Dendritic cell treated with granulocyte-macrophage colony-stimulating factor and Interleukin-4, amounts not matched to agents 40 ng/mL and 50 ng/mL, for 4 days (primary cell): ENCODE measurements around the gene TNIK.

ENCODE experiments used
- H3K27ac Mint-ChIP-seq: one replicate; pipeline ENCODE4 v1.8.0; 2022; ENCODE audit warnings: mild to moderate bottlenecking, mixed read lengths
- H3K27me3 Mint-ChIP-seq: one replicate; pipeline ENCODE4 v1.8.0; 2022; ENCODE audit warnings: mild to moderate bottlenecking, mixed read lengths
- H3K36me3 Mint-ChIP-seq: one replicate; pipeline ENCODE4 v1.8.0; 2022; ENCODE audit warnings: low read depth, mixed read lengths
- H3K4me1 Mint-ChIP-seq: one replicate; pipeline ENCODE4 v1.8.0; 2022; ENCODE audit warnings: low read depth, mixed read lengths
- H3K4me3 Mint-ChIP-seq: one replicate; pipeline ENCODE4 v1.8.0; 2022; ENCODE audit warnings: mild to moderate bottlenecking, moderate library complexity, mixed read lengths
- H3K9me3 Mint-ChIP-seq: one replicate; pipeline ENCODE4 v1.8.0; 2022; ENCODE audit warnings: mixed read lengths
- intact Hi-C: fragments of 100-400 bp; cut with micrococcal nuclease; formaldehyde crosslinking; loops from one replicate; pipeline ENCODE4 v1.15.0; 2022

The TNIK gene

GRCh38 chr3:171328419-171329082, 131.7 kb downstream of the TNIK start:
- intact Hi-C loops: no loop called here
- Mint-ChIP-seq H3K36me3 (no peaks in the 10 kb centered on the region), H3K27ac (no peak overlapping the region), H3K4me1 (peaks cover 6% of the 10 kb centered on the region), H3K9me3 (no peaks in the 10 kb centered on the region), H3K4me3 (no peak overlapping the region), H3K27me3 (no peaks in the 10 kb centered on the region)

GRCh38 chr3:171327441-171328174, 132.6 kb downstream of the TNIK start:
- intact Hi-C loops: no loop called here
- H3K36me3 Mint-ChIP-seq: no peaks in the 10 kb centered on the region
- no peak overlapping the region for H3K4me3 Mint-ChIP-seq
- H3K9me3 Mint-ChIP-seq: no peaks in the 10 kb centered on the region
- no peaks in the 10 kb centered on the region for H3K27me3 Mint-ChIP-seq
- H3K27ac Mint-ChIP-seq: no peak overlapping the region
- H3K4me1 Mint-ChIP-seq: peaks cover 6% of the 10 kb centered on the region

GRCh38 chr3:171326717-171327440, 133.3 kb downstream of the TNIK start:
- no peak overlapping the region for H3K4me3 Mint-ChIP-seq
- no peaks in the 10 kb centered on the region for H3K27me3 Mint-ChIP-seq
- no peaks in the 10 kb centered on the region for H3K9me3 Mint-ChIP-seq
- intact Hi-C loops: no loop called here
- H3K36me3 Mint-ChIP-seq: no peaks in the 10 kb centered on the region
- peaks cover 6% of the 10 kb centered on the region for H3K4me1 Mint-ChIP-seq
- H3K27ac Mint-ChIP-seq: no peak overlapping the region

- Mint-ChIP-seq H3K27ac (no peak overlapping the region), H3K9me3 (no peaks in the 10 kb centered on the region), H3K4me3 (no peak overlapping the region), H3K4me1 (peaks cover 4% of the 10 kb centered on the region), H3K27me3 (no peaks in the 10 kb centered on the region), H3K36me3 (no peaks in the 10 kb centered on the region)
- intact Hi-C loops: no loop called here
These were observed 136.2 kb downstream of the TNIK start for GRCh38 chr3:171323938-171324536.

GRCh38 chr3:171321559-171322360, 138.4 kb downstream of the TNIK start:
- intact Hi-C loops: no loop called here
- H3K27ac Mint-ChIP-seq: no peak overlapping the region
- no peaks in the 10 kb centered on the region for H3K9me3 Mint-ChIP-seq
- no peaks in the 10 kb centered on the region for H3K36me3 Mint-ChIP-seq
- H3K27me3 Mint-ChIP-seq: no peaks in the 10 kb centered on the region
- no peak overlapping the region for H3K4me3 Mint-ChIP-seq
- no peaks in the 10 kb centered on the region for H3K4me1 Mint-ChIP-seq

GRCh38 chr3:171320750-171321558, 139.3 kb downstream of the TNIK start:
- Mint-ChIP-seq H3K4me3 (no peak overlapping the region), H3K9me3 (no peaks in the 10 kb centered on the region), H3K36me3 (no peaks in the 10 kb centered on the region), H3K27ac (no peak overlapping the region), H3K4me1 (no peaks in the 10 kb centered on the region), H3K27me3 (no peaks in the 10 kb centered on the region)
- intact Hi-C loops: no loop called here

GRCh38 chr3:171317171-171317570, 143.0 kb downstream of the TNIK start:
- intact Hi-C loops: no loop called here
- Mint-ChIP-seq H3K9me3 (no peaks in the 10 kb centered on the region), H3K4me1 (peaks cover 5% of the 10 kb centered on the region), H3K36me3 (no peaks in the 10 kb centered on the region), H3K27me3 (no peaks in the 10 kb centered on the region), H3K4me3 (no peak overlapping the region), H3K27ac (no peak overlapping the region)

GRCh38 chr3:171315919-171316318, 144.3 kb downstream of the TNIK start:
- intact Hi-C loops: no loop called here
- Mint-ChIP-seq H3K27ac (no peak overlapping the region), H3K36me3 (no peaks in the 10 kb centered on the region), H3K4me3 (no peak overlapping the region), H3K4me1 (peaks cover 11% of the 10 kb centered on the region), H3K9me3 (no peaks in the 10 kb centered on the region), H3K27me3 (peaks cover 2% of the 10 kb centered on the region)

- Mint-ChIP-seq H3K4me1 (peaks cover 11% of the 10 kb centered on the region), H3K4me3 (no peak overlapping the region), H3K36me3 (no peaks in the 10 kb centered on the region), H3K27me3 (peaks cover 2% of the 10 kb centered on the region), H3K27ac (no peak overlapping the region), H3K9me3 (no peaks in the 10 kb centered on the region)
- intact Hi-C loops: no loop called here
These were observed 145.1 kb downstream of the TNIK start for GRCh38 chr3:171315101-171315500.

- intact Hi-C loops: no loop called here
- Mint-ChIP-seq H3K27me3 (peaks cover 2% of the 10 kb centered on the region), H3K9me3 (no peaks in the 10 kb centered on the region), H3K36me3 (no peaks in the 10 kb centered on the region), H3K4me1 (peaks cover 11% of the 10 kb centered on the region), H3K4me3 (no peak overlapping the region), H3K27ac (no peak overlapping the region)
These were observed 145.9 kb downstream of the TNIK start for GRCh38 chr3:171314341-171314740.

- Mint-ChIP-seq H3K36me3 (no peaks in the 10 kb centered on the region), H3K4me1 (peaks cover 11% of the 10 kb centered on the region), H3K9me3 (no peaks in the 10 kb centered on the region), H3K4me3 (no peak overlapping the region), H3K27me3 (peaks cover 2% of the 10 kb centered on the region), H3K27ac (no peak overlapping the region)
- intact Hi-C loops: no loop called here
These were observed 146.5 kb downstream of the TNIK start for GRCh38 chr3:171313702-171314101.

GRCh38 chr3:171312741-171313140, 147.5 kb downstream of the TNIK start:
- no peaks in the 10 kb centered on the region for H3K9me3 Mint-ChIP-seq
- H3K36me3 Mint-ChIP-seq: no peaks in the 10 kb centered on the region
- peaks cover 2% of the 10 kb centered on the region for H3K27me3 Mint-ChIP-seq
- peaks cover 11% of the 10 kb centered on the region for H3K4me1 Mint-ChIP-seq
- no peak overlapping the region for H3K4me3 Mint-ChIP-seq
- H3K27ac Mint-ChIP-seq: no peak overlapping the region
- intact Hi-C loops: no loop called here

GRCh38 chr3:171311784-171312183, 148.4 kb downstream of the TNIK start:
- intact Hi-C loops: no loop called here
- Mint-ChIP-seq H3K4me1 (peaks cover 11% of the 10 kb centered on the region), H3K9me3 (no peaks in the 10 kb centered on the region), H3K27me3 (peaks cover 2% of the 10 kb centered on the region), H3K36me3 (no peaks in the 10 kb centered on the region), H3K4me3 (peak overlapping the region; percentile 42), H3K27ac (no peak overlapping the region)
